Stimulated activated CD8-positive, alpha-beta memory T cell treated with anti-CD3 and anti-CD28 coated beads, Interleukin-12 subunit alpha, Interleukin-12 subunit beta, amount 100 ng/mL, for 4 hours (primary cell): ENCODE data around the gene ATP13A1.
"Not testable (repeated sequence)": the region's sequence is repeated elsewhere in the genome, so short reads cannot be mapped to it uniquely, and the experiment has no call there.

ENCODE experiments used
- DNase-seq: peaks from one replicate; pipeline ENCODE4 v3.0.0-alpha.2; 2020; ENCODE audit warnings: low read depth

Gene ATP13A1

GRCh38 chr19:19663256-19664120, at the start of gene ATP13A1:
TSS of gene ATP13A1 (minus strand) at chr19:19663676. CDS start at chr19:19663666, 10 bp downstream.
- DNase-seq, result peak; percentile 90

DNA sequence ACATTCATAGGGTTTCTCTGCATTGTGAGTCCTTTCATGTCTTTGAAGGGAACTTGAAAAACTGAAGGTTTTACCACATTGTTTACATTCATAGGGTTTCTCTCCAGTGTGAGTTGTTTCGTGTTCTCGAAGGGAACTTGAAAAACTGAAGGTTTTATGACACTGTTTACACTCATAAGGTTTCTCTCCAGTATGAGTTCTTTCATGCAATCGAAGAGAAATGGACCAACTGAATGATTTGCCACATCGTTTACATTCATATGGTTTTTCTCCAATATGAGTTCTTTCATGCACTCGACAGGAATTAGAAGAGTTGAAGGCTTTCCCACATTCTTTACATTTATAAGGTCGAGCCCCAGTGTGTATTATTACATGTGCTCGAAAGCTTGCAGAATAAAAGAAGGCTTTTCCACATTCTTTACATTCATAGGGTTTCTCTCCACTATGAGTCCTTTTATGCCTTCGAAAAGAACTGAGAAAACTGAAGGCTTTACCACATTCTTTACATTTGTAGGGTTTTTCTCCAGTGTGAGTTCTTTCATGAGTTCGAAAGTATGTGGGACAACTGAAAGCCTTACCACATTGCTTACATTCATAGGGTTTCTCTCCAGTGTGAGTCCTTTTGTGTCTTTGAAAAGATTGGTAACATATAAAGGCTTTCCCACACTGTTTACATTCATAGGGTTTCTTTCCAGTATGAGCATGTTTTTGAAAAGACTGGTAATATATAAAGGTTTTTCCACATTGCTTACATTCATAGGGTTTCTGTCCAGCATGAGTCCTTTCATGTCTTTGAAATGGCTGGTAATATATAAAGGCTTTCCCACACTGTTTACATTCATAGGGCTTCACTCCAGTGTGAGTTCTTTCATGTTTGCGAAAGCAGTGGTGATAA, 48.7 kb upstream of the ATP13A1 start:
- no peak for DNase-seq

GRCh38 chr19:19711306-19711933, 47.9 kb upstream of the ATP13A1 start:
- DNase-seq, result no peak

GRCh38 chr19:19710506-19710905, 47.0 kb upstream of the ATP13A1 start:
- no peak for DNase-seq

DNA sequence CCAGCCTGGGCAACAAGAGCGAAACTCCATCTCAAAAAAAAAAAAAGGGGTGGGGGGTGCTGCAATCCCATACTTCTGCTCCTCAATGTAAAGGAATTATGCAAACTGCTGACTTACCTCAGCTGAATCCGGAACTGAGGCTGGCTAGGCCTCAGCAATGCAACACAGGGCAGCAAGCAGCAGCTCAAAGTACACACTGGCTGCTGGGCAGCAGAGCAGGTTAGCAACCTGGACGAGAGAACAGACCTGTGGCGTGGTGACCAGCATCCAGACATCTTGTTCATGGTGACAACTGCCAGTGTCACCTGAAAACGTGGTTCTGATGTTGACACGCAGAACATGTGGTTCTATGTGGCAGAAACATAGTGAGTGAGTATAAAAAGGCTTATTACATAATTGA, 41.4 kb upstream of the ATP13A1 start:
- no peak for DNase-seq

GRCh38 chr19:19700493-19700892, 37.0 kb upstream of the ATP13A1 start:
- not testable (repeated sequence) for DNase-seq

DNA sequence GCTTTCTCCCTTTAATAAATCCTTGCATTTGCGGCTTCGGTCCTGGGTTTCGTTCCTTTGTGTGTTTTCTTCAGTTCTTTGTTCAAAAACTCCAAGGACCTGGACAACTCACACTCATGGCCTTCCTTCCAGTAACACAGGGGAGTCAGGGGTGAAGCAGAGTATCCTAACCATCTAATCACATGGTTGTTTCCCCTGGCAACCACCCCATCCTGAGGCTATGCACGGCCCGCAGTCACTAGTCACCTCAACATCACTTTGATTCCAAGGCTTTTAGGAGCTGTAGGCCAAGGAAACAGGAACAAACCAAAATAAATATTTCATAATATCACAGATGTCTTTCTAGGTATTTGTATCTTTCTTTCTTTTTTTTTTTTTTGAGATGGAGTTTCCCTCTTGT, 34.1 kb upstream of the ATP13A1 start:
- no peak for DNase-seq

DNA sequence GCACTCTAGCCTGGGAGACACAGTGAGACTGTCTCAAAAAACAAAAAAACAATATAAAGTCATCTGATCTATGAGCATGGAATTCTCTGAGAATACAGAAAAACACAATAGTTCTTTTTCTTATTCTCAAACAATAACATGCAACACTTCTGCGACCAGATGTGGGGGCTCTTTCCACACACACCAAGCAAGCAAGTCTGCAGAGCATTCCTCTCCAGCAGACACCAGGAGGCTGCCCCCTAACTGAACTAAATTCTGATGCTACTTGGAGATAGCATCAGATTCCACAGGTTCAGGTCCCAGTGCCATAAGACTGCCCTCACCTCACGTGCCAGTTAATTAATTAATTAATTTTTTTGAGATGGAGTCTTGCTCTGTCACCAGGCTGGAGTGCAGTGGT, 32.9 kb upstream of the ATP13A1 start:
- no peak for DNase-seq

GRCh38 chr19:19691683-19692082, 28.2 kb upstream of the ATP13A1 start:
- DNase-seq, result no peak

GRCh38 chr19:19689023-19689422, 25.5 kb upstream of the ATP13A1 start:
- DNase-seq, result not testable (repeated sequence)

DNA sequence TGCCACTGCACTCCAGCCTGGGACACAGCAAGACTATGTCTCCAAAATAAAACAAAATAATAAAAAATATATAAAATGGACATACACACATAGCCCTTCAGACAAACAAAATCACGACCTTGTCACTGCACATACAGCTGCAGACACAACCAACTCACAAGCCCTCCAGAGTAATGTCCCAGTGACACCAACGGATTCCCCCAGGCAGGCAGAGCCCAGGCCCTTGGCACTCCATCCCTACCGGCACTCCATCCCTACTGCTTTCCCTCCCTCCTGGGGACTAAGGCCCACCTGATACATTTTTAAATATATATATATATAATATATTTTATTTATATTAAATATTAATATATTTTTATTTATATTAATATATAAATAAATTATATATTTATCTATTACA, 23.6 kb upstream of the ATP13A1 start:
- no peak for DNase-seq

DNA sequence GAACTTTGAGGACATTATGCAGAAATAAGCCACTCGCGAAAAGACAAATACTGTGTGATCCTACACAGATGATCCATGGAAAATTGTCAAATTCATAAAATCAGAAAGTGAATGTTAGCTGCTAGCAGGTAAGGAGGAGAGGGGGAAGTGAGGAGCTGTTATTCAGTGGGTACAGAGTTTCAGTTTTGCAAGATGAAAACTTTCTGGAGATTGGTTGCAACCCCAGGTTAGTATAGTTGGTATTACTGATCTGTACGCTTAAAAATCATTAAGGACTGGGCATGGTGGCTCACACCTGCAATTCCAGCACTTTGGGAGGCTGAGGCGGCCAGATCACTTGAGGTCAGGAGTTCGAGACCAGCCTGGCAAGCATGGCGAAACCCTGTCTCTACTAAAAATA, 23.1 kb upstream of the ATP13A1 start:
- DNase-seq, result no peak

- not testable (repeated sequence) for DNase-seq
Observed at GRCh38 chr19:19686119-19686518, 22.6 kb upstream of the ATP13A1 start.

- DNase-seq, result no peak
Observed at GRCh38 chr19:19679176-19680073, 15.9 kb upstream of the ATP13A1 start.

DNA sequence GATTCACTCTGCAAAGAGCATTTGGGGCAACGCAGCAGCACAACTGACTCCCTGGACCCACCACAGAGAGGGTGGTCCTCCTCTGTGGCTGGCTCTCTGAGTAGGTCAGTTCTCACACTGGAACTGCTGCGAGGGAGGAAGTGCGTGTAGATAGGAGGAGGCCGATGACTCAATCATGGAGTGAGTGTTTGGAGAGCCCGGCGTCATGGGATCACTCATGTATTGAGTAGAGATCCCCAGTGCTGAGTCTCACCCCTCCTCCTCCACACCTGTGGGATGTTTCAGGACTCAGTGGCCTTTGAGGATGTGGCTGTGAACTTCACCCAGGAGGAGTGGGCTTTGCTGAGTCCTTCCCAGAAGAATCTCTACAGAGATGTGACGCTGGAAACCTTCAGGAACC, 14.1 kb upstream of the ATP13A1 start:
- no peak for DNase-seq

- no peak for DNase-seq
Observed at GRCh38 chr19:19674315-19674714, 10.8 kb upstream of the ATP13A1 start.

DNA sequence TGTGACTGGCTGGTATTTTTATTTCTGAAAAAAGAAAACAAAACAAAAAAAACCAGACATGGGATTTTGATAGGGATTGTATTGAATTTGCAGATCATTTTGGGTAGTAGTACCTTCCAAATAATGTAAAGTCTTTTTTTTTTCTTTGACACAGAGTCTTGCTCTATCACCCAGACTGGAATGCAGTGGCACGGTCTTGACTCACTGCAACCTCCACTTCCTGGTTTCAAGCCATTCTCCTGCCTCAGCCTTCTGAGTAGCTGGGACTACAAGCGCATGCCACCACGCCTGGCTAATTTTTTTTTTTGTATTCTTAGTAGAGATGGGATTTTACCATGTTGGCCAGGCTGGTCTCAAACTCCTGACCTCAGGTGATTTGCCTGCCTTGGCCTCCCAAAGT, 9.3 kb upstream of the ATP13A1 start:
- DNase-seq, result no peak

- no peak for DNase-seq
Observed at GRCh38 chr19:19670070-19670551, 6.6 kb upstream of the ATP13A1 start.

DNA sequence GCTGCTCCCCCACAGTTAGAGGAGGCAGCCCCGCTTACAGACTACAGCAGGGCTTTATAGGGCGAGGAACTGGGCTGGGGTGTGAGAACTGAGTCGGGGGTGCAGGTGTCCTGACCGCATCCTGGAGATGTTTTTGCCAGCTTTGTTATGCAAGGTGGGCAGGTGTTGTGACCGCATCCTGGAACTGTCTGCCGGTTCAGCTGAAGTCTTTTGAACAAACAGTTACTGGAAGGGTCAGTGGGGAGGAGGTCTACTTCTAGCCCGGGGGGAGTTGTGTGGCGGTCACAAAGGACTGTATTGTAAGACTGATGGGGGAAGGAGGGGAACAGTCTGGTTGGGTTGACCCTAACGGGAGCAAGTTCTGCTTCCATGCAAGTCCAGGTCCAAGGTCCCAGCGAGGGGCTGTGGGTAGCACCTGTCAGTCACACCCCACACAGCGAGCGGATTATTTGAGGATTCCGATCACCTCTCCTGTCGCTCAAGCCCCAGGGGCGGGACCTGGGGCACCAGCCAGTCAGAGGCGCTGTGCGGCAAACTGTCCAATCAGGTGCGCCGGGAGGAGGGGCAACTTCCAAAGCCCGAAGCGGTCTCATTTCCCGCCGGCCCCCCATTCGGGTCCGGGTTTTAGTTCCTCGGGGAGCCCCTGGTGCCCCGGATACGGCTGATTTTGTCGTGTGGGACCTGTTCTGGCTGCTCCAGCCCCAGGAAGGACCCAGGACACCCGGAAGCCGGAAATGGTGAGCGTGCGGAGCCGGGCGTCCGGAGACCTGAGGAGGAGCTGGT, 4.9 kb upstream of the ATP13A1 start, which contains the start of gene ZNF101:
TSS of gene ZNF101 (plus strand) at position 610 of the 783 bp plus-strand sequence. CDS start at position 735, 125 bp downstream.
- DNase-seq, result peak; percentile 86

GRCh38 chr19:19665420-19665948, 2.0 kb upstream of the ATP13A1 start:
- DNase-seq, result not testable (repeated sequence)
